Vagina (tissue), 2 donors: ENCODE measurements around the gene NDNF.

Experiments used
- POLR2A ChIP-seq, 2 donors: fragments of 450-650 bp; IDR thresholded peaks; one replicate each; pipeline ENCODE4 v1.6.1; 2017; ENCODE audit warnings: antibody characterized with exemption in 2 of 2, mild to moderate bottlenecking in 2 of 2, moderate library complexity in 2 of 2
- POLR2AphosphoS5 ChIP-seq, 2 donors: sonication (generic); formaldehyde crosslinking; IDR thresholded peaks; one replicate each; pipeline ENCODE4 v1.9.0; 2017; ENCODE audit warnings: antibody characterized with exemption in 2 of 2, mild to moderate bottlenecking in 2 of 2, low read depth in 1 of 2; ENCODE audit not compliant: insufficient read depth in 1 of 2
- TF ChIP-seq, protein P1 (sequence below), 3 experiments: fragments of 450-650 bp in 2 of 3; fragments of 200-600 bp in 1 of 3; sonication (generic) in 1 of 3; IDR thresholded peaks; one replicate each; pipeline ENCODE4 v1.5.1; 2017 to 2019; ENCODE audit warnings: antibody characterized with exemption in 3 of 3, mild to moderate bottlenecking in 2 of 3, moderate library complexity in 2 of 3

DNA sequence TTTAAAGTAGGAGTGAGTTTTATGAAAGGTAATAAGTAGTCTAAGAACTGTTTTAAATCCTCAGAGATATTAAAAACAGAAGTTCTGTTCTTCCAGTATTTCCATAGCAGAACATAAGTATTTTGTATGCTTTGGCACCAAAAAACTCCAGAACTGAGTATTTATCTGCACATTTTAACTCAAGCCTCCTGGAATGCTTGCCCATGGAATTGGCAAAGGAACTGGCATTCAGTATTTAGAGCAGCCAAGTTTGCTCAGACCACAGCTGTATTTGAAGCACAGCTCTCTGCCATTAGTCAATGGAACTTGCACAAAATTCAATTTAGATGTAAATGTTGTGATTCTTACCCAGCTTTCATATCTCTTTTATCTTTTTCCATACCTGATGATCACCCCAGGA is 42.2 kb downstream of the NDNF start:
- TF ChIP-seq, protein P1, sequence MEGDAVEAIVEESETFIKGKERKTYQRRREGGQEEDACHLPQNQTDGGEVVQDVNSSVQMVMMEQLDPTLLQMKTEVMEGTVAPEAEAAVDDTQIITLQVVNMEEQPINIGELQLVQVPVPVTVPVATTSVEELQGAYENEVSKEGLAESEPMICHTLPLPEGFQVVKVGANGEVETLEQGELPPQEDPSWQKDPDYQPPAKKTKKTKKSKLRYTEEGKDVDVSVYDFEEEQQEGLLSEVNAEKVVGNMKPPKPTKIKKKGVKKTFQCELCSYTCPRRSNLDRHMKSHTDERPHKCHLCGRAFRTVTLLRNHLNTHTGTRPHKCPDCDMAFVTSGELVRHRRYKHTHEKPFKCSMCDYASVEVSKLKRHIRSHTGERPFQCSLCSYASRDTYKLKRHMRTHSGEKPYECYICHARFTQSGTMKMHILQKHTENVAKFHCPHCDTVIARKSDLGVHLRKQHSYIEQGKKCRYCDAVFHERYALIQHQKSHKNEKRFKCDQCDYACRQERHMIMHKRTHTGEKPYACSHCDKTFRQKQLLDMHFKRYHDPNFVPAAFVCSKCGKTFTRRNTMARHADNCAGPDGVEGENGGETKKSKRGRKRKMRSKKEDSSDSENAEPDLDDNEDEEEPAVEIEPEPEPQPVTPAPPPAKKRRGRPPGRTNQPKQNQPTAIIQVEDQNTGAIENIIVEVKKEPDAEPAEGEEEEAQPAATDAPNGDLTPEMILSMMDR (IDR thresholded peaks at IDR 0.05), result no peak
- no peak for TF ChIP-seq POLR2A (IDR thresholded peaks at IDR 0.05)
- no peak for TF ChIP-seq POLR2AphosphoS5 (IDR thresholded peaks at IDR 0.05; ENCODE audit: insufficient read depth in 1 of 2, low read depth in 1 of 2)
